Neutrophil (primary cell): ENCODE results near the gene RNF40.

Experiments used
- H3K27ac ChIP-seq: fragments of 200-600 bp; sonication (generic); 2 replicates; pipeline ENCODE4 v1.5.1; 2016; ENCODE audit warnings: mild to moderate bottlenecking, moderate library complexity
- H3K27me3 ChIP-seq: fragments of 200-600 bp; sonication (generic); 2 replicates; pipeline ENCODE4 v1.6.0; 2016; ENCODE audit warnings: mild to moderate bottlenecking
- H3K36me3 ChIP-seq: fragments of 200-600 bp; sonication (generic); 2 replicates; pipeline ENCODE4 v1.5.1; 2017
- H3K4me1 ChIP-seq, 2 experiments: fragments of 200-600 bp in 1 of 2; sonication (generic) in 1 of 2; 1 replicate in 1 of 2; 2 replicates in 1 of 2; pipeline versions ENCODE4 v1.5.1 to v1.6.1; 2013 to 2016; ENCODE audit warnings: low read depth in 1 of 2, low read length in 1 of 2, mild to moderate bottlenecking in 1 of 2, moderate library complexity in 1 of 2; ENCODE audit not compliant: control insufficient read depth in 1 of 2, insufficient read depth in 1 of 2
- H3K4me3 ChIP-seq, 2 experiments: fragments of 200-600 bp in 1 of 2; sonication (generic) in 1 of 2; 1 replicate in 1 of 2; 2 replicates in 1 of 2; pipeline ENCODE4 v1.5.1; 2013 to 2016; ENCODE audit warnings: low read depth in 1 of 2, low read length in 1 of 2, mild to moderate bottlenecking in 1 of 2, moderate library complexity in 1 of 2
- H3K9me3 ChIP-seq: fragments of 200-600 bp; sonication (generic); 2 replicates; pipeline ENCODE4 v1.5.1; 2016
- CTCF ChIP-seq: fragments of 200-600 bp; sonication (generic); IDR thresholded peaks from 2 replicates; pipeline ENCODE4 v1.5.1; 2016; ENCODE audit warnings: antibody characterized with exemption

The RNF40 gene

GRCh38 chr16:30755955-30756780, 6.0 kb upstream of the RNF40 start:
- no peak for TF ChIP-seq CTCF
- H3K36me3 ChIP-seq, result peaks cover 64% of the 10 kb centered on the region
- H3K4me1 ChIP-seq, result peaks cover 33 to 34% of the 10 kb centered on the region in 2 experiments
- H3K27ac ChIP-seq, result no peak overlapping the region
- H3K9me3 ChIP-seq, result no peaks in the 10 kb centered on the region
- no peak overlapping the region for H3K4me3 ChIP-seq
- H3K27me3 ChIP-seq, result no peaks in the 10 kb centered on the region

- TF ChIP-seq CTCF, result no peak
- H3K36me3 ChIP-seq, result peaks cover 59% of the 10 kb centered on the region
- no peak overlapping the region for H3K27ac ChIP-seq
- no peaks in the 10 kb centered on the region for H3K27me3 ChIP-seq
- H3K4me3 ChIP-seq, result no peak overlapping the region
- H3K4me1 ChIP-seq, result peaks cover 38 to 40% of the 10 kb centered on the region in 2 experiments
- H3K9me3 ChIP-seq, result no peaks in the 10 kb centered on the region
Measured at GRCh38 chr16:30756781-30757100, 5.4 kb upstream of the RNF40 start.

GRCh38 chr16:30757316-30757715, 4.8 kb upstream of the RNF40 start:
- no peaks in the 10 kb centered on the region for H3K9me3 ChIP-seq
- H3K36me3 ChIP-seq, result peaks cover 53% of the 10 kb centered on the region
- peaks cover 40 to 42% of the 10 kb centered on the region in 2 experiments for H3K4me1 ChIP-seq
- peak overlapping the region; percentile 99 for H3K27ac ChIP-seq
- no peak for TF ChIP-seq CTCF
- H3K4me3 ChIP-seq, result no peak overlapping the region
- no peaks in the 10 kb centered on the region for H3K27me3 ChIP-seq

- no peaks in the 10 kb centered on the region for H3K9me3 ChIP-seq
Measured at GRCh38 chr16:30758988-30759491, 3.1 kb upstream of the RNF40 start.

GRCh38 chr16:30760001-30760559, 2.0 kb upstream of the RNF40 start:
- no peaks in the 10 kb centered on the region for H3K27me3 ChIP-seq
- no peak for TF ChIP-seq CTCF
- H3K4me3 ChIP-seq, result peak overlapping the region; percentile 90 to 95
- peaks cover 48% of the 10 kb centered on the region for H3K36me3 ChIP-seq
- H3K9me3 ChIP-seq, result no peaks in the 10 kb centered on the region
- H3K27ac ChIP-seq, result peak overlapping the region; percentile 99
- H3K4me1 ChIP-seq, result peaks cover 58 to 59% of the 10 kb centered on the region in 2 experiments

More at GRCh38 chr16:30758988-30759491, 3.1 kb upstream of the RNF40 start:
- Histone ChIP-seq H3K36me3 (peaks cover 48% of the 10 kb centered on the region), H3K27me3 (no peaks in the 10 kb centered on the region), H3K4me1 (peaks cover 55 to 59% of the 10 kb centered on the region in 2 experiments), H3K4me3 (peak overlapping the region; percentile 51 to 95), H3K27ac (peak overlapping the region; percentile 99)
- TF ChIP-seq CTCF, result no peak
